SH-SY5Y (cell line): ENCODE results near the gene SUDS3.

ENCODE experiments used
- GATA2 ChIP-seq: IDR thresholded peaks from 2 replicates; pipeline ENCODE4 v1.6.1; 2011; ENCODE audit warnings: mild to moderate bottlenecking, low read depth, low read length
- GATA3 ChIP-seq: IDR thresholded peaks from 2 replicates; pipeline ENCODE4 v1.6.1; 2011; ENCODE audit warnings: low read depth, mild to moderate bottlenecking, low read length, moderate library complexity

SUDS3 gene

DNA sequence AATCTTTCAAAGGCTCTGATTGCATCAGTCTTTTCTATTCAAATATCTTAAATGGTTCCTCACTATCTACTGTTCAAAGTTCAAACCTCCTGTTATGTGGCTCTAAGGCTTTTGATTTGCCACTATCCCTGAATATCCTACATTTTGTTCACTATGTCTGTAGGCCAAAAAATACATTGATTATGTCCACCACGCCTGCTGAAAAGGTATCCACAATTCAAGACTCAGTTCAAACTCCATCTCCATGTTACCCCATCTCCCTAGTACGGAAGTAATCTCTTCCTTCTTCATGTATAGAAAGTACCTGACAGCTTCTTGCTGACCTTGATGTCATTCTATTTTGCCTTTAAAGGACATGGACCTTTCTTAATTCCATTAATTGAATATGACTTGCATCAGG, 28.4 kb upstream of the SUDS3 start:
- TF ChIP-seq GATA2 (no peak), GATA3 (no peak)

DNA sequence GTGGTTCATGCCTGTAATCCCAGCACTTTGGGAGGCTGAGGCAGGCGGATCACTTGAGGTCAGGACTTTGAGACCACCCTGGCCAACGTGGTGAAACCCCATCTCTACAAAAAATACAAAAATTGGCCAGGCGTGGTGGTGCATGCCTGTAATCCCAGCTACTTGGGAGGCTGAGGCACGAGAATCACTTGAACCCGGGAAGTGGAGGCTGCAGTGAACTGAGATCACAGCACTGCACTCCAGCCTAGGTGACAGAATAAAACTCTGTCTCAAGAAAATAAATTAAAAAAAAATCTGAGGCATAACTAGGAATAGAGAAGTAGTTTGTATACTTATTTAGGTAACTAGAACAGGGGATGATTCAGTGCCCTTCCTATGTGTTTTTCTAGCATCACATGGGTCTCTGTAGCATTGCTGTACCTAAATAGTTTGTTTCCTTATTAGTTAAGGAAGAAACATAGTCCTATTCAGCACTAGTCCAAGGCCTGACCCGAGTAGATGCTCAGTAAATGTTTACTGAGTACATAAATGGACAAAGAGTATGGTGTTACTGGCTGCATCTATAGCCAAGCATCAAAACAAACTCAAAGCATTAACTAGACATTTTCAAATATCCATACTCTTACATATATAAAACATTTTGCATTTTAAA, 25.3 kb upstream of the SUDS3 start:
- TF ChIP-seq GATA2 (no peak), GATA3 (no peak)

DNA sequence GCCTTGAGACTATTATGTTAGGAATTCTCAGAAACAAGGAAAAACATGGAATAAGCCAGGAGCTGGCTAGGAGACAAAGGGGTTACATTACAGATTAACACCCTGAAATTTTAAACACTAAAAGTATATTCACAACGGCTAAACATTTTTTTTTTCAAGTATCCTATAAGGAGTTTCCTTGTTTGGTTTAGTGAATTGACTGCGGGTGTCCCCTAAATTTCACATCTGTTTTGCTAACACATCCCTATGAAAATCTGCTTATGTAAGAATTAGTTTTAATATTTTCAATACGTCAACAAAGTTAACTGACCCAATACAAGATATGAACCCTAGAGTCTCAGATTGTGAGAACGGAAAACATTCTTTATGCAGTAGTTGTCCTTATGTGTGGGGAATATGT, 22.6 kb upstream of the SUDS3 start:
- no peak for TF ChIP-seq GATA3
- TF ChIP-seq GATA2 = no peak

DNA sequence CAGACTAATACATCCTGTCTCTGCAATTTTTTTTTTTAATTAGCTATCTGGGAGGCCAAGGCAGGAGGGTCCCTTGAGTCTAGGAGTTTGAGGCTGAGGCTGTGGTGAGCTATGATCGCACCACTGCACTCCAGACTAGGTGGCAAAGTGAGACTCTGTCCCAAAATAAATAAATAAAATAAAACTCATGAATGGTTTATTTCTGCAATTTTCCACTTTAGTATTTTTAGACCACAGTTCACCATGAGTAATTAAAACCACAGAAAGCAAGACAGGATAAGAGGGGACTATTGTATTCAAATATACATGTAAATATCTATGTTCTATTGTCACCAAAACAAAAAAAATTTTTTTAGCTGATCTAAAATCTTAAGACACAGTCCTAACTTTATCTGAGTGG, 21.5 kb upstream of the SUDS3 start:
- TF ChIP-seq GATA3 (no peak), GATA2 (no peak)

DNA sequence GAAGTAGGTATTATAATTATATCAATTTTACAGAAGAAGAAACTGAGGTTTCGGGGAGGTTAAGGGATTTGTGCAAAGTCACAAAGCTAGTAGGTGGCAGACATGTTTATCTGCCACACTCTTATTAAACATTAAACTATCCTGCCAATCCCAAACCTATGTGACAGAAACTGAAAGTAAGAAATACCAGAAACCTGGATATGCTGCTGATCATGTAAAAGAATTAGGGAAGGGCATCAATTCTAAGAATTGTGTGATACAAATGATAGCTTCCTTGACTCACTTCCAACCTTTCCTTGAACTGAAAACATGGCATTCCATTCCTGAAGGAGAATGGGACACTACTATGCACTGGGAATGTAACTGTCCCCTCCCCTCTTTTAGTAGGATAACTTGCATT, 20.5 kb upstream of the SUDS3 start:
- TF ChIP-seq GATA3 (no peak), GATA2 (no peak)

DNA sequence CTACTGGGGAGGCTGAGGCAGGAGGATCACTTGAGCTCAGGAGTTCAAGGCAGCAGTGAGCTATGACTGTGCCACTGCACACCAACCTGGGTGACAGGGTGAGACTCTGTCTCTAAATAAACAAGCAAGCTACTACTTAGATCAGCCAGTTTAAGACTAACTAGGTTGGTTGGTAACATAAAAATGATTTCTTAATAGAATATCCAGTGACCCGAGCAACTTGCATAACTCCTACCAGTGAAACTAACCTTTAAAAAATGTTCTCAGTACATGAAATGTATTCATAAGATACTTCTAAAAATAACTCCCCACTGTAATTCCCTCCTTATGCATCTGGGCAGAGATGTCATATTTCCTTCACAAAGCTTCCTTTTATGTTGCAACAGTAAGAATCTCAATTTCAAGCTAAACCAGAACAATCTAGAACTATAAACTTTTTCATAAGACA, 19.5 kb upstream of the SUDS3 start:
- TF ChIP-seq GATA2 = no peak
- no peak for TF ChIP-seq GATA3

DNA sequence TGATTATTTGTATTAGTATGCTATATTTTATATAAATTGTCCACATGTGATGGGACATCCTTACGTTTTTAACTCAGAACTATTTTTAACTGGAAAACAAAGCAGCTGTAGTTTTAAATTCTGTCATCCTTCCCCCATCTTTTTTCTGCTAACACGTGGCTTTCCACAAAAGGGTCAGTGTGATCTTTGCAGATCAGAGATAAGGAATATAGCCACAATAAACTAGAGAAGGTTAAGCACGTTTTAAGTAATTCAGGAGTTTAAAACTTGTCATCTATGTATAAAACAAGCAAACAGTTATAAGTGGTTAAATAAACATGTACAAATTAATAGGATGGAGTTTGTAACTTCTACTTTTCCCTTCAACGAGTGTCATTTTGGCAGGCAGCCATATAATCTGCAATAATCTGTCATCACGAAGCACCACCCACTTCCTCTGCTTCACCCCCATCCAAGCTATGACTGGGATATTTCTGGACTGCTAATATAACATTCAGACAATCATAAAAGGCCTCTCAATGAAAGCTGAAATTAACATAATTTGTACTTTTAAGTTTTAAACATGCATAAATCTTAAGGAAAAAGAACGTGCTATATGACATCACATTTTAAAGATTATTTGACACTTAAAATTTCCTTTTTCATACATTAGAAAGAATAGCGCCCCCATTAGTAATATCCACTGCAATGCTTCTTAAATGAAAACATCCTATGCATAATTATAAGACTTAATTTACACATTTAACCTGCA, 18.9 kb upstream of the SUDS3 start:
- TF ChIP-seq GATA2 (0 out of 2 replicates have a peak, but pooled peaks have one; percentile 22), GATA3 (peak; percentile 58)

DNA sequence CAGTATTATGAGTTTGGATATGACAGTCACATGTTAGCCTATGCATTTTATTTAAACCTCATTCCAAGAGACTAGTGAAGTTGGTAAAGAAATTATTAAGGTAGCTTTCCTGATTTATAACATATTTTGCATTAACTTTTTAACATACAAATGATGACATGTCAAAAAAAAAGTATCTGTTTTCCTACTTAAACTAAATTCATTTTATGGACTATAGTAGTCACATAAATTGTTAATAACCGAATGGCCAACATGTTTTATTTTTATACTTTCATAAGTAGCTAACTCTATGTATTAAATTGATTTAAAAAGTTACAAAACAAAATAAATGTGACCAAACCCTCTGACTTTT, 18.4 kb upstream of the SUDS3 start:
- TF ChIP-seq GATA3 = no peak
- TF ChIP-seq GATA2 = no peak

DNA sequence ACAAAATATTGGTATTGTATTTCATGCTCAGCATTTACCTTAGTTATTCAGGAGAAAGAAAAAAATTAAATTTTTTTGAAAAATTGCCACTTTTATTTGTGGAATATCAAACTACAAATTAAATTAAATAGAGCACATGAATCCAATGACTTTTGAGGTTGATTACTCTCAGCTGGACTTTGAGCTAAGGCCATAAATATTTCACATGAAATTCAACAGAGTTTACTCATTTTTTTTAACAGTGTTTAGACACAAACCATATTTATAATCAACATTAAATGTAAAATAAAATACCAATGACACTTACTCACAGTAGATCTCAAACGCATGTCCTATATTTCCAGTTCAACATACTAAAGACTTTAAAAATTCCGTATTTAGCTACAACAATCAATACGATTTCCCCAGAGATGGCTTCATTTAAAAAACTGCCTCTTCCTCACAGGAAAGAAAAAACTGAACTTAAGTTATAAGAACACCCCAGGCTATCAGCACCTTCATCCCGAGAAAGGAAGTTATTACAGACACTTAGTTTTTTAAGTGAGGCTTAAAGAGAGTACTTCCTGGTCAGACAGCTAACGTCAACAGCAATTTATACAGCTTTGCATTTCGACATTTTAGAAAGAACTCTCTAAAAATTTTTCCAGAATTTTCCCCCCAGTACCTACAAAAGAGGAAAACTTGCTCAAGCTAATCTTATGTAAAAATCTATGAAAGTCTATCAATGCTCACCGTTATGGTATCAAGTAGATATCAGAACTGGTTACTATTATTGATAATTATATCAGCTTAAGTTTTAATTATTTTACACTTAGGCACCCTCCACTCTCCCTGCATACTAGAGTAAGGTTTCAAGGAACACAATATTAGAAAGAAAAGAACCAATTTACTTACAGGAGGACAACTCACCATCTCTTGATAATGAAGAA, 17.5 kb upstream of the SUDS3 start:
- TF ChIP-seq GATA2 (no peak), GATA3 (no peak)

DNA sequence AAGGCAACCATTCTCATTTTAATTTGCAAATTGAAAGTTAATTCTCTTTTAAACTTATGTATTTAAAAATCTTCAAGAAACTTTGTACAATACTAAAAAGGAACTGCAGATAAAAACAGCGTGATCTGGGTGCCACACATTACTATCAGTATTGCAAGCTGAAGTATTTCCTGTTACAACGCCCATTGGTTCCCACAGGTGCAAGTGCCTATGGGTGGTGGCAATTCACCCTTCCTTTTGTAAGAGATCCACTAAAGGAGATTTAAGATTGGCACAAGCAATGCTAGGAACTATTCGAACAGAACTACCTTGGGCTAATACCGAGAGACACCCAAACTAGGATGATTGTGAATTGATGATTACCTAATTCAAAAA, 16.8 kb upstream of the SUDS3 start:
- TF ChIP-seq GATA3 = no peak
- TF ChIP-seq GATA2 = no peak

DNA sequence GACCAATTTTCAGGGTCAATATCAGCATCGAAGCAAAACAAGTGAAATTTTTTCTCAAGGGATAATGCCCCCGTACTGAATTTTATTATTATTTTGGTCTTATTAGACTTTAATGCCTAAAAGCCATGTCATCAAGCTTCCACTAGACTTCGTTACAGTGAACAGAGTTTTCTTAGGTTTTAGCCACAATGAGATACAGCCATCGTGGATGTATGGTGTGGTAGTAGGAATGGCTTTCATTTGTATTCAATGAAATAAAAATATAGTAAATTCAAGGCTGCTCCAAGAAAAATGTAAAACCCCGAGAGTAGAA, 15.3 kb upstream of the SUDS3 start:
- no peak for TF ChIP-seq GATA2
- no peak for TF ChIP-seq GATA3

DNA sequence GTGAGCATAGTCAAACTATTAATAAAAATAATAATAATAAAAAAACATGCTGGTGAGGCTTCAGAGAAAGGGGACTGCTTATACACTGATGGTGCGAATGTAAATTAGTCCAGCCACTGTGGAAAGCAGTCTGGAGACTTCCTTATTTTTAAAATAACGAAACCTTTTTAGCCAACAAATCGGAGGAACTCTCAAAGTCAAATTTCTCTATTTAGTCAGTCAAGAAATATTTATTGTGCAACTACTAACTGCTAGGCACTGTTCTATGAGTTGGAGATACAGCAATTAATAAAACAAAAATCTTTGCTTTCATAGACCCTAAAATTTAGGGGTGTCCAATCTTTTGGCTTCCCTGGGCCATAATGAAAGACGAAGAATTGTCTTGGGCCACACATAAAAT, 14.5 kb upstream of the SUDS3 start:
- TF ChIP-seq GATA2 = no peak
- no peak for TF ChIP-seq GATA3

DNA sequence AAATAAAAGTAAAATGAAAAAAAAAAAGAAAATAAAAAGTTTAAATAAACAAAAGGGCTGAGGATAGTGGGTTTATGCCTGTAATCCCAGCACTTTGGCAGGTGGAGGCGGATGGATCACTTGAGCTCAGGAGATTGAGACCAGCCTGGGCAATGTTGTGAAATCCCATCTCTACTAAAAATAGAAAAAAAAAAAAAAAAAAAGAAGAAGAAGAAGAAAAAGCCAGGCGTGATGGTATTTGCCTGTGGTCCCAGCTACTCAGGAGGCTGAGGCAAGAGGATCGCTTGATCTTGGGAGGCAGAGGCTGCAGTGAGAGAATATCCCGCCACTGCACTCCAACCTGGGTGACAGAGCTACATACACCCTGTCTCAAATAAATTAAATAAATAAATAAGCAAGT, 7.5 kb upstream of the SUDS3 start:
- TF ChIP-seq GATA2 = no peak
- no peak for TF ChIP-seq GATA3

DNA sequence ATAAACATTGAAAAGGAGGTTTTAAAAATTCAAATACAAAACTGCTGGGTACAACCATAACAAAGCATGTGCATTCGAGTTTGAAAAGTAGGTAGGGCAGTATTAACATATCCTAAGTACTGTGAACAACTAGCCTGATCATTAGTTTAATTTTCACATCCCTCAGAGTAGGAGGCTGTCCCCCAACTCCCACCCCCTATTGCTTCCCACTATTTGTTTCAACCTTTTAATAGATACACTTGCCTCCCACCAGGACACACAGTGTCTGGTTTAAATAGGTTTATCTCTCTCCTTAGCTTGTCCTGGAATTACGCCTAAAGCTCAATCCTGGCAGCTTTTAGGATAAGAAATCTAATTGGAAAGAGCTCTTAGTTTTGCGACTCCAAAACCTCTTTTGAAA, 5.8 kb upstream of the SUDS3 start:
- TF ChIP-seq GATA3 (no peak), GATA2 (no peak)

DNA sequence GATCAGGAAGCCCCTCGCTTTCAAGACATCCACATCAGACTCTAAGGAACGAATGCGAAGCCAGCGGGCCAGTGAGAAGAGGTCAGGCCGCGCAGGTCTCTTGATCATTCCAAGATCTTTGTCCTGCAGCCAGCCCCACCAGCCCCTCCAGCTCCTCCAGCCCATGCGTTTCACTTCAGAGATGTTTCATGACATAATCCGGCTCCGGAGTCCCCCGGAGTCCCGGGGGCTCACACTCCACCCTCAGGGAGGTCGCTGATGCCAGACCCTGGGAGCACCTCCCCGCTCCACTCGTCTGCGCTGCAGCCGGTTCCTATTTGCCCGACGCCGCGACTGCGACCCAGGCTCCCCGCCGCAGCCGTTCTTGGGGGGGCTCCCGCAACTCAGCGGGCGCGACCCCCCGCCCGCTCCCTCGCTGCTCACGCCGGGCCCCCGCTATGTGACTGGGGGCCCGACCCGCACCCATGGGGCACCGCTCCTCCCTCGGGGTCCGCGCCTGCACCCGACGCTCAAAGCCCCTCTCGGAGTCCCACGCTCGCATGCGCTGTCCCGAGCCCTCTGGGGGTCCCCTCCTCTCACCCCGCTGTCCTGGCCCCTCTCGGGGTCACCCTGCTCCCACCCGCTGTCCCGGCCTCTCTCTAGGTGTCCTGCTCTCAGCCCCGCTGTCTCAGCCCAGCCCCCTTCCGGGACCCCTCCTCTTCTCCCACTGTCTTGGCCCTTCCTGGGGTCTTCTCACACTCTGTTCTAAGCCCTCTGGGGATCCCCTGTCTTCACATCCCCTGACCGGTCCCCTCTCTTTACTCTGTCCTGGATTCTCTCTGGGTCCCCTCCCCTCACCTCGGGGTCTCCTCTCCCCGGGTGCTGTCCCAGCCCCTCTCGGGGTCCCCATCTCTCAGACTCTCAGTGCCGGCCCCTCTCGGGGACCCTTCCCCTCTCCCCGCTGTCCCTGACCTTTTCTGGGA, 4.8 kb upstream of the SUDS3 start:
- TF ChIP-seq GATA3 = no peak
- no peak for TF ChIP-seq GATA2
